ENCODE results near the gene PDXK.

- no peak for TF ChIP-seq BACH1 (tag; IDR thresholded peaks at IDR 0.05)
- no peak for TF ChIP-seq NR2C2 (CRISPR knock-in tag; IDR thresholded peaks at IDR 0.05)
- no peak for TF ChIP-seq NR2C2 (tag; IDR thresholded peaks at IDR 0.05)
- no peak for TF ChIP-seq HDGF (IDR thresholded peaks at IDR 0.05)
- TF ChIP-seq BRD9 (IDR thresholded peaks at IDR 0.05; ENCODE audit: low read depth, partially characterized antibody): no peak
- no peak for TF ChIP-seq ADNP (tag; IDR thresholded peaks at IDR 0.05)
- TF ChIP-seq, protein P1, sequence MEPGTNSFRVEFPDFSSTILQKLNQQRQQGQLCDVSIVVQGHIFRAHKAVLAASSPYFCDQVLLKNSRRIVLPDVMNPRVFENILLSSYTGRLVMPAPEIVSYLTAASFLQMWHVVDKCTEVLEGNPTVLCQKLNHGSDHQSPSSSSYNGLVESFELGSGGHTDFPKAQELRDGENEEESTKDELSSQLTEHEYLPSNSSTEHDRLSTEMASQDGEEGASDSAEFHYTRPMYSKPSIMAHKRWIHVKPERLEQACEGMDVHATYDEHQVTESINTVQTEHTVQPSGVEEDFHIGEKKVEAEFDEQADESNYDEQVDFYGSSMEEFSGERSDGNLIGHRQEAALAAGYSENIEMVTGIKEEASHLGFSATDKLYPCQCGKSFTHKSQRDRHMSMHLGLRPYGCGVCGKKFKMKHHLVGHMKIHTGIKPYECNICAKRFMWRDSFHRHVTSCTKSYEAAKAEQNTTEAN (CRISPR knock-in tag; IDR thresholded peaks at IDR 0.05): no peak
- TF ChIP-seq ATF7 (IDR thresholded peaks at IDR 0.05): no peak
- no peak for TF ChIP-seq ZNF740 (CRISPR knock-in tag; IDR thresholded peaks at IDR 0.05)
- TF ChIP-seq ZNF740 (tag; IDR thresholded peaks at IDR 0.05): no peak
- TF ChIP-seq XRCC3 (IDR thresholded peaks at IDR 0.05): no peak
- TF ChIP-seq, protein P2, sequence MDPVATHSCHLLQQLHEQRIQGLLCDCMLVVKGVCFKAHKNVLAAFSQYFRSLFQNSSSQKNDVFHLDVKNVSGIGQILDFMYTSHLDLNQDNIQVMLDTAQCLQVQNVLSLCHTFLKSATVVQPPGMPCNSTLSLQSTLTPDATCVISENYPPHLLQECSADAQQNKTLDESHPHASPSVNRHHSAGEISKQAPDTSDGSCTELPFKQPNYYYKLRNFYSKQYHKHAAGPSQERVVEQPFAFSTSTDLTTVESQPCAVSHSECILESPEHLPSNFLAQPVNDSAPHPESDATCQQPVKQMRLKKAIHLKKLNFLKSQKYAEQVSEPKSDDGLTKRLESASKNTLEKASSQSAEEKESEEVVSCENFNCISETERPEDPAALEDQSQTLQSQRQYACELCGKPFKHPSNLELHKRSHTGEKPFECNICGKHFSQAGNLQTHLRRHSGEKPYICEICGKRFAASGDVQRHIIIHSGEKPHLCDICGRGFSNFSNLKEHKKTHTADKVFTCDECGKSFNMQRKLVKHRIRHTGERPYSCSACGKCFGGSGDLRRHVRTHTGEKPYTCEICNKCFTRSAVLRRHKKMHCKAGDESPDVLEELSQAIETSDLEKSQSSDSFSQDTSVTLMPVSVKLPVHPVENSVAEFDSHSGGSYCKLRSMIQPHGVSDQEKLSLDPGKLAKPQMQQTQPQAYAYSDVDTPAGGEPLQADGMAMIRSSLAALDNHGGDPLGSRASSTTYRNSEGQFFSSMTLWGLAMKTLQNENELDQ (CRISPR knock-in tag; IDR thresholded peaks at IDR 0.05; ENCODE audit: borderline replicate concordance): no peak
- no peak for TF ChIP-seq POLR2H (tag; IDR thresholded peaks at IDR 0.05; ENCODE audit: low read depth)
- TF ChIP-seq ZNF140 (CRISPR knock-in tag; IDR thresholded peaks at IDR 0.05): no peak
These were observed 66.2 kb downstream of the PDXK start for GRCh38 chr21:43785134-43785533.

Measured in K562 (cell line).